Fibroblast of skin of scalp (primary cell): Measurements from ENCODE around the gene GRIN2A.

Experiments
- DNase-seq: peaks from one replicate; pipeline ENCODE4 v3.0.0-alpha.2; 2013

Gene GRIN2A

DNA sequence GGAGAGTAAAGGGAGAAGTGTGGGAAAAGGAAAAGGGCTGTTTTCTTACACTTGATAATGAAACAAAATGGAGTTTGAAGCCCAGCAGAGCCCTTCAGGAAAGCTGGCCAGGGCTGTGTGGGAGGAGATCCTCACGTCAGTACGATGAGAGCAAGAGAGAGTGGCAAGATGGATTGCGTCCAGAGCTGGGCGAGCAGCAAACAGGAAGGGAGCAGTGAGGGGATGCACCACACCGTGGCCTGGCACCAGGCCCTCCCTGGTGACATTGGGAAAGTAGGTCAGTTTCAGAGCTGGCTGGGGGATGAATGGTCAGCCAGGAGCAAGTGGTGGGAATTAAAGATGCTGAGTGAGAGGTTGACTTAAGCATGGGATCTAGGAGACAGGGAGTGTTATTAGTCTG, 273.6 kb downstream of the GRIN2A start:
- no peak for DNase-seq

DNA sequence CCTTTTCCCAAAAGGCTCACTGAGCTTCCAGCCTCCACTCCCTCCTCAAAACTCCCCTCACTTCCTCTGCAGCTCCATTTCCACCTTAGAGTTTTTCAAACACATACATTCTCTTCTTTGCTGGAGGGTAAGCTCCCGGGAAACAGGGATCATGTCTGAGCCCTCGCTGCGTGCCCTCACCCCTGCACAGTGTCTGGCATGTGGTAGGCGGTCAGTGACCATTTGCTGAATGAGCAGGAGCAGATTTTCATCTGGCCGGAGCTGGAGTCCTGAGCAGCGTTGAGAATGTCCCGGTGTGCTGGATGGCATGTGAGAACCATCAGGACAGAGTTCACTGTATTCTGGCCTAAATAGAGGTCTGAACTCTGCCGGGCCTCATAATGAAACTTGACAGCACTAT, 274.5 kb downstream of the GRIN2A start:
- DNase-seq = no peak

DNA sequence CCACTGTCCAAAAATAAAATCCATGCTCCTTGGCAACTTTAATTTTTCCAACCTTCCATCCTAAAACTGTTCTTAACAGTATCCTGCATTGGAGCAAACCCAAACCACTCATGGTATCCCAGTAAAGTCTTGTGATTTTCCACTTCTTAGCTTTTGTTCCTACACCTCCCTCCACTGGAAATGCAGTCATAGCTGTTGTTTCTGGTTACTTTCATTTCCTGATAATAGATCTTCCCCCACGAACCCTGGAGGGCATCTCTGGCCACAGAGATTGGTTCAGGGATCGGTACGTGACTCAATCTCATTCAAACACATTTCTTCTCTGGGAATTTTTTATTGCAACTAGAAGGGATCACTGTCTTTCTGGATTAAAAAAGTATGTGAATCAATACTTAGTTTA, 276.0 kb downstream of the GRIN2A start:
- DNase-seq = no peak

DNA sequence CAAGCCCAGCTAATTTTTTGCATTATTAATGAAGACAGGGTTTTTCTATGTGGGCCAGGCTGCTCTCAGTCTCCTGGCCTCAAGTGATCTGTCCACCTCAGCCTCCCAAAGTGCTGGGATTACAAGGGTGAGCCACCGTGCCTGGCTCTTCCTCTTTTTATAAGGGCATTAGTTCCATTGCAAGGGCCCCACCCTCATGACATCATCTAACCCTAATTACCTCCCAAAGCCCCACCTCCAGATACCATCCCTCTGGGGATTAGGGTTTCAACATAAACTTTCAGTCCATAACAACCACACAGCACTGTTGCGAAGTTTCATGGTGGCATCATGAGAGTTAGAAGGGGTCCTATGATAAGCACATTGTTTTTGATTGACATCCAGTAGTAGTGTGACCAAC, 277.7 kb downstream of the GRIN2A start:
- DNase-seq = no peak

DNA sequence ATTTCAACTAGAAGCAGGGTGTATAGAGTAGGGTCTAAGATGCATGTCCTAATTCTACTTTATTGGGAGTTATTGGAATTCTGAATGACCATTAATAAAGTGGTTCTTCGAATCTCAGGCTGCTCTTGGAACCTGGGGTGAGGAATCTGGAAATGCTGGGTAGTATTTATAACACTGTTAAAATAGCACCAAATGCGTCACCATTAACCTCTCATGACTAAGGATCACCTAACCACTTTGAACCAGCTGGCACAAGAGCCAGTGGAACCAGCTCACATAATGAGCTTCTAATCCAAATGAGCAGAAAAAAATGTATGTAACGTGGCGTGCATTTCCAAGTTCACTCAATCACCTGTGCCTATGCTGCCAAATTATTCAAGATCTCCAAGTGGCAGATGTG, 281.7 kb downstream of the GRIN2A start:
- no peak for DNase-seq

DNA sequence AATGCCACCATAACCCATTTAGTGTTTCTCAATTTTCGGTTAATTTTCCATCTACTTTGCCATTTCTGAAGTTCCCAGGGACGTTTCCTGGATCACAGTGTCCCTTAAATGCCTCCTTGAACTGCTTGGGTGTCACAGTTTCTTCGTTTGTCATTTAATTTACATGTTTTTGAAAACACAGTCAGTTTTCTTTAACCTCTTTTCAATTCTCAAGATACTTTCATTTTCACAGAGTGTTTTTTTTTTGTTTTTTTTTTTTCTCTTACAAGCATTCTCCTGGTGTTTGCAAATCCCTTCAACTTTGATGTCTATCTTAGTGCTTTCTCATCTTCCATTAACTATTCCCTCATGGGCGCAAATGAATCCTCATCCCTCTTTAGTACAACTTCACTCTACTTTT, 283.7 kb downstream of the GRIN2A start:
- no peak for DNase-seq

DNA sequence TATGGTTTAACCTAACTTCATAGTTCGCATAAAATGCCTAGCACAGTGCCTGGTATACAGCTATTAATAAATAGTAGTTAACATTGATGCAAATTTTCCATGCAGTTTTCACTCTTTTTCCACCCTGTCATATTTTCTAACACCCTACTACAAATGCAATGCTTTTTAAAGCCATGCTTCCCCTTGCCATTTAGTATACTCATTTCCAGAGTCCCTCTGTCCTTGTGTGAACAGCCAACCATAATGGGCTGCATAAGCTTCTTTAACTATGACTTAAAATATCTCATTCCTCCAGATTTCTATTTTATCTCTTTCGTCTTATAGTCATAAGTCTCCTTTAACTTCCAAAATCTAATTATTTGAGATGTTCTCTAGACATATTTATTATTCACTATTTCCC, 284.1 kb downstream of the GRIN2A start:
- DNase-seq = no peak

DNA sequence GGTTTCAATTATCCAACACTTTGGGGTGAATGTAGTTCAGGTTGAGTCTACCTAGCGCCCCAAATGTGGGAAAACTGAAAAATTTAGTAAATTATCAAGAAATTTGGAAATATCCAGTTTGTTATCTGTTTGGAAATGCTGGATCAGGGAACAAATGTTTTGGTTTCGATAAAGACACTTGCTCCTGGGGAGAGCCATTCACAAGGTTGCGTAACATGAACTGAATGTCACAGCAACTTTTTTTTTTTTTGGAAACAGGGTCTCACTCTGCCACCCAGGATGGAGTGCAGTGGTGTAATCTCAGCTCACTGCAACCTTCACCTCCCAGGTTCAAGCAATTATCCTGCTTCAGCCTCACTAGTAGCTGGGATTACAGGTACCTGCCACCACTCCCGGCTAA, 286.4 kb downstream of the GRIN2A start:
- no peak for DNase-seq

DNA sequence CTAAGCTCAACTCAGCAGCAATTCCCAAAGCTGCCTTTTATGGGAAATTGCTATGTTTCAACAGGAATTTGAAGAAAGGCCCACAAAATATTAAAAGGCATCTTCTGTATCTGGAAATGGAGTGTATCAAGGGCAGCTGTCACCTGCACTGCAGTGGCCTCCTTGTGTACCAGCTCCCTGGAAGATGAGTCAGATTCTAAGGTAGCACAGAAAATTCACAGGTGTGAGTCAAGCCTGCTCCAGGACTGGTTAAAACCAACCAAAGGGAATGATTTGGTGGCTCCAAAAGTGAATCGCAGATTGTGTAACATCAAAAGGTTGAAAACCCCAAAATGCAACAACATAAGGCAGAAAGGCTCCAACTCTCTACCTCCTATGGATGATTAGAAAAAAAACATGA, 296.4 kb downstream of the GRIN2A start:
- no peak for DNase-seq

DNA sequence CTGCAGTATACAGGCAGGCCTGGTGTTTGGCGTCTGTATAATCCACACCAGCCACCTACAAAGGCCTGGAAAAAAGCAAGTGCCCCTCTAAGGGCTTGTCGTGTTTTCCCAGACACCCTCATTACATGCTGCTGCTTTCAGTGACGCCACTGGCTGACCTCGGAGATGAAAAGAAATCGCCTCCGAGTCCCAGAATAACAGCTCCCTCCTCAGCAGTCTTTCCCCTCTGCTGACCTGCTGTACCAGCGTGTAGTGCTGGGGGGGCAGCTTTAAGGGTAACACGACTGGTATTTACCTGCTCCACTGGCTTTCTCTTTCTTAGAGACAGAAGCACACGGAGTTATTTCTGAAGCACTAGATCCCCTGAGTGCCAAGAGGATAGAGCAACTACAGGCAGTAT, 296.8 kb downstream of the GRIN2A start:
- no peak for DNase-seq

DNA sequence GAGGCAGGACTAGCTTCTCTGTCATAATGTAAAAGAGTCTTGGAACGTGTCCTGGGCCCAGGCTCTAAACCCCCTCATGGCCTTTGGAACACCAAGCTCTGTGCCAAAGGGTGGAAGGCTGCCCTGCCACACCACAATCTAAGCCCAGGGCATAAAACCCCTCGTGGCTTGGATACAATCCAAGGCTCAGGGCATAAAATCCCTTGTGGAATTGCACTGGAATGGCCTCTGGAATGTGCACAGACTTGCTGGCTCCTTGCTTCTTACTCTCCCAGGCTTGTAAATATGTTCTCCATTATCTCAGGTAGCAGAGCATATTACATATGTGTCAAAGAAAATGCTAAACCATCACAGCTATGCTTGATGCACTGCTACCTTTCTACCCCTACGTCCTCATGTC, 306.2 kb downstream of the GRIN2A start:
- peak; percentile 18 for DNase-seq

DNA sequence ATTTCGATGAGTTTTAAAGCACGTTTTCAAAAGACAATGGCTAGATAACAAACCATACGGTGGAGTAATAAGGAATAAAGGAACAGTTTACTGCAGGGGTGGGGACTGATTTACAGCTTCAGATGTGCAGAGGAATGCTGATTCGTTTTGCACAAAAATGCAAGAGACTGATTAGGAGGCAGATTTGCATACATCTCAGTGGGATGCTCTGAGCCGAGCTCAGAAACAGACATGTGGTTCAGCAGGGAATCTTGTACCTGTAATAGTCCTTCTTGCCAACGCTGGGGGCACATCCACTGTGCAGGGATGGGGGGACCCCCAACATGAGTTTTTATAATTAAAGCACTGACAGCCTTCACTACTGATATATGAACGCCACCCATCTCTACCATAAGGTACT, 308.0 kb downstream of the GRIN2A start:
- DNase-seq = no peak

DNA sequence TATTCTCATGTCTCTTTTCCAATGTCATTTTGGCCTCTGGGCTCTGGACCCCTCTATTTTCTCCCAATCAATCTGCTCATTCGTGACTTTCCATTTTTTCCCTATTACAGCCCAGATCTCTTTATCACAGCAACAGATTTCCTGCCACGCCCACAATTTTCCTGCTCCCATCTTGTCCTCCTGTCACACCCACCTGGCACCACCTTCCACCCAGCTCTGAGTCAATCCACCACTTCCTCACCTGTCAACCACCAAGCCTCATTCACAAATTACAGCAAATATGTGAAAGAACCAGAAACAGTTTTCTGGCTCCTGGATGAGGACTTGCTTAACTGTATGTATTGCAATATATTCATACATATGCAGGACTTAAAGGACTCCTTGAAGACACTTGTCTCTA, 311.3 kb downstream of the GRIN2A start:
- no peak for DNase-seq

DNA sequence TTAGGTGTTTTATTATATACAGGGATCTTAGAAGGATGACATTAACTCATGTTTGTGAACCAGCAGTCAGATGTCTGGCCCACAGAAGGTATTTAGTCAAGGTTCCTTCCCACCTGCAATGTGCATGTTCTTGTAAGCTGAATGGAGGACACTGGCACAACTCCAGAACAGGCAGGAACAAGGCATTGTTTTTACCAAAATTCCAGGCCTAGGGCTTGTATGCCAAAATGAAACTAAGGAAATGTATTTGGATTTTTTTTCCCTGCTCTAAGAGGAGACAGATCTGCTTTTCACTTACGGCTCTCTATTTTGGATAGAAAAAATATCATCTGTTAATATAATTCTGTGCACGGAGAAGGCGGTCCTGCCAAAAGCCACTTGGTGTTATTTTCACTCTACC, 312.5 kb downstream of the GRIN2A start:
- DNase-seq = no peak

DNA sequence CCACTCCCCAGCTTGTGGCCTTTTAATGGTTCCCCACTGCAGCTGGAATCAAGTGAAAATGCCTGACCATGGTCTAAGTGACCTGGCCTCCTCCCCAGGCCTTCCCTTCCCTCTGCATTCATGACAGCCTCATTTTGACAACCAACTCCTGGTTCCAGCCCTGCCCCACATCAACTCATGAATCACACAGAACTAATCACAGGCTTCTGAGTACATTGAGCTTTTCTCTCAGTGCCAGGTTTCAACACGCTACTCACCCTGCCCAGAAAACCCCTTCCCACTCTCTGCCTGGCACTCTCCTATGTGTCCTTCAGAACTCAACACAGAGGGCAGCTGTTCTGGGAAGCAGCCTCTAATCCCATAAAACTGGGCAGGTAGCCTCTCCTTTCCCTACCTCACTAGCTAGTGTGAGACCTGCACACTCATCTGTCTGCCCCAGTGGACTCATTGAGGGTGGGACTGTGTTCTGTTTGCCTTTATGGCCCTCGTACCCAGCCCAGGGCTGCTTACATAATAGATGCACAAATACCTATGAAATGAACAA, 313.6 kb downstream of the GRIN2A start:
- no peak for DNase-seq

DNA sequence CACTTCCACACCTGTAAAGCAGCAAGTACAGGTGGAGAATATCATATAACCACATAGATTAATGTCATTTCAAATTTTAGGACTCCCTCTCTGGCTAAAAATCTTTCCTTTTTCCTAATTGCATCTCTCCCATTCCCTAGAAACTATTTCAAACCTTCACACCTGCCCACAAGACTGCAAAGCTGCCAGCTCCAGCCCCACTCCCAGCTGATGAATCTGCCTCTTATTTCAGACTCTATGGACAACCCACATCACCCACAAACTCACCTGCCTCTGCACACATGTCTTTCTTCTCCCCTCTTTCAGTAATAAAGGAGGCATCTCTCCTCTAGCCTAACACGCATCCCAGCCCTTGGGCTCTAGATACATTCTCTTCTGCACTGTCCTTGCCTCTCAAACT, 315.1 kb downstream of the GRIN2A start:
- no peak for DNase-seq

DNA sequence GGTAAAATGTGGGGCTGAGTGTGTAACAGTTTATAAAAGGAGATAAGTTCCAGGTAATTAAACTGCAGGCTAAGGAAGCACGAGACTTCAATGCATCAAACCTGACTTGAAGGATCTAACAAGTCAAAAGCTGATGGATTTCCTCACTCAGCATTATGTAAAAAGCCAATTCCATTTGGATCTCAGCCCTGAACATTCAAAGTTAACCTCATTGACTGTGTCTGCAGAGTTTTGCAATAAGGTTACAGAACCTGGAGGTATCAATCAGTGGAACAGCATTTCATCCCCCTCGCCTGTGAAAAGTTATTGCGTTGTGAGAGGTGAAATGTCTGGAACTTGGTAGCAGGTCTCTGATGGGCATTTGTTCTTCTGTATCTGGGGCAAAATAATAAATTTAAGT, 317.8 kb downstream of the GRIN2A start:
- DNase-seq = no peak

DNA sequence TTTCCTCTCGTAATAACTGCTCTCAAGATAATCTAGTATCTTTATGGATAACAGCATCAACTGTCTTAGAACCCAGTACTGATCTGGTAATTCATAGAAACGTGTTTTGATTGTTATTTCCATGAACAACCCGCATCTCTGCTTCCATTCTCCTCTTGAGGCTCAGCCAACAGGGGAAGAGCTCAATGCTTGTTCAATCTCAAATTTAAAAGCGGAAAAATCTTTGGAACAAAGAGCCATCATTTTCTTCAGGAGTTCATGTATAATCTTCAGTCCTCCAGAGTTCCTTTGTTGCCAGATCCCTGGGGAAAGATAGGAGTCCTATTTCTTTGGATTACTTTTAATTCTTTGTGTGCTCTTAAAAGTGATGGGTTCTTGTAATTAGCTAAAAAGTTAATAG, 319.9 kb downstream of the GRIN2A start:
- no peak for DNase-seq

DNA sequence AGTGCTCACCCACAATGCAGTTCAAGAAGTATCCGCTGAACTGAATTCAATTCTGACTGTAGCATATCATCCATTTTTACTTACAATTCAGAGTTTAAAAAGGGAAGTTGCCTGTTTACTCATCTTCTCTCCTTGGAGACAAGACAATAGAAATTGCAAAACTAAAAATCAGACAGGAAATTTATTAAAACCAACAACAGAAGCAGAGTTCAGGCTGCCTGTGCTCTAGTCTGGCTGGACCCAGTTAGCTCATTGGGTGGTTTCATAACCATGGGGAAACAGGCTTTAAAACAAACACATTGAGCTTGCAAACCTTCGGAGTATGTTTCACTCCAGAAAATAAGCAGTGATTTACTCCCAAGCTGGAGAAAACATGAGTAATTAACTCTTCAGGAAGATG, 321.4 kb downstream of the GRIN2A start:
- DNase-seq = no peak

DNA sequence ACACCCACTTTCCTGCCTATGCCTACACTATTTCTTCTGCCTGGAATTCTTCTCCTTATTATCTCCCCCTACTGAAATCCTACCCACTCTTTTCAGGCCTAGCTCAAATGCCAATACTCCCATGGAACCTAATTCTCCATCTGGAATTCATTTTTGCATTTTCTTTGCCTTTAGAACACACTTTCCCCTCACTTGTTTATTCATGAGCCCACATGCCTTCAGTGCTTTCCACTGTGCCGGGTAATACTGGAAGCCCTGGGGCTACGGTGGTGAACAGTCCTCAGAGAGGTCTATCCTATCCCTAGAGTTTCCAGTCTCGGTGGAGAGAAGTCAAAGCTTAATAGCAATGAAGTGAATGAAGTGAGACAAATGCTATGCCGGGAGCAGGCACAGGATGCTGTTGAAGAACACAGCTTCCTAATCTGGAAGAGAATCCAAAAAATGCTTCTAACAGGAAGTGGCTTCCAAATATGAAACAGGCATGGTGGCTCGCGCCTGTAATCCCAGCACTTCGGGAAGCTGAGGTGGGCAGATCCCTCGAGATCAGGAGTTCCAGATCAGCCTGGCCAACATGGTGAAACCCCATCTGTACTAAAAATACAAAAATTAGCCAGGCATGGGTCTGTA, 322.4 kb downstream of the GRIN2A start:
- DNase-seq = peak; percentile 77

DNA sequence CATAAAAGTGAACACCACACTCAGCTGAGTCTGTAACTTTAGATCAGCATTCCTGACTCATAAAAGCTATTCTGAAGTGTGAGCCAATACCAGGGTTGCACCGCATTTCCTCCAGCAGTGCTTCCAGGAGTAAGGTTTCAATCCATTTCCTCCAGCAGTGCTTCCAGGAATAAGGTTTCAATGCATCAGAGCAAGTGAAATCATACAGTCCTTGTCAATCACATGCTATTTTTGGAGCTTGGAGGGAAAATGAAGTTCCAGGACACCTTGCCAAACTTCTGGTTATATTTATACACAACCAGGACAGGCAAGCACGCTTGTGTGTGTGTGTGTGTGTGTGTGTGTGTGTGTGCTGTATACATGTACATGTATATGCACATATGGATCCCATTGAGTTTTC, 327.6 kb downstream of the GRIN2A start:
- peak; percentile 68 for DNase-seq

DNA sequence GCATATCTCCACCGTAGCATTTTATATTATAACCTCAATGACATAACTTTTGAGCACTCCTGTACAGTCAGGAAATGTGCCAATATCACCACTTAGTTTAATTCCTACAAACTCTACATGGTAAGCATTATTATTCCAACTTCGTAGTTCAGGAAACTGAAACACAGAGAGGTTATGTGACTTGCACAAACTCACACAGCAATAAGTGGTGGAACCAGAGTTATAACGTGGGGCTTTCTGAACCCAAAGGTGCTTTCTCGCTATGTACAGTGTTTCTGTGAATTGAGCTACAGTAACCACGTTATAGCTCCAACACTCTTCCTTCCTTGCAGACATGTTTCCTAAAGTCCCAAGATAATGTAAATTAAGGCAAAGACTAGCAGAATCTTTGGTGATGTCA, 330.2 kb downstream of the GRIN2A start:
- no peak for DNase-seq

DNA sequence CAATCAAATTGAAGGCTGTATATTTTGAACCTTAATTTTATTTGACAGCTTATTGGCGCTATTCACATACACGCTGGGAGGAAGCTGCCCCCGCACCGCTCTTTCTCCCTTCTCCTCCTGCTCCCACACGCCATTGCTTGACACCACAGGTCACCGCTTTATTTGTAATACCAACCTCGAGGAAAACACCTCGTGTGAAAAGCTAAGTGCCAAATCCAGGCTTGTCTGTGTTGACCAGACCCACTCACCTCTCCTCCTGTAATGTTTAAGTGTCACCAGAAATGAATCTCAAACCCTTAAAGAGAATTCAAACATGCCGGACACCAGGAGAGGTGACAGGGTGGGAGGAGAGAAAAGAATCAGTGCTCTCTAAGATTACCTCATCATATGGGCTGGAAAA, 331.4 kb downstream of the GRIN2A start:
- DNase-seq = no peak

DNA sequence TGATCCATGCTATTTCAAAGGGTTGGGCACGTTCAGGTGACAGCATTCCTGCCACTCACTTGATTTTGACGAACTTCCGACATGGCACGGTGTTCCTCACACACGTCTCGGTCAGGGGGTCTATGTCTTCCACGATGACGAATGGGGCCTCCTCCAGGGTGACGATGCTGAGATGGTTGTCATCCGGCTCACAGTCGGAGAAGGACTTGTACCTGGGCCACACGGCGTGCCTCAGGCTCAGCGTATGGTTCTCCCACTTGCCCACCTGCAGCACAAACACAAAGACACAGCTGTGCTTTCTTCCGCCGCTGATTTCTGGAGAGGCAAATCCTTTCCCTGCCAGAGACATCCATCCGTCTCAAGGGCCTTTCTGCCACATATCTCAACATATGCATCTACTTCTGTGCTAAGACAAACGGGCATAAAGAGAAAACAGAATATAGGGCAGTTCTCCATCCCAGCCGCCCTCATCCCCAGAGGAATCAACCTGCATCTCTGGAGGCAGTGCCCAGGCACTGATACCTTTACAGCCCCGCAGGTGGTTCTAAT, 332.5 kb downstream of the GRIN2A start:
- DNase-seq = no peak

DNA sequence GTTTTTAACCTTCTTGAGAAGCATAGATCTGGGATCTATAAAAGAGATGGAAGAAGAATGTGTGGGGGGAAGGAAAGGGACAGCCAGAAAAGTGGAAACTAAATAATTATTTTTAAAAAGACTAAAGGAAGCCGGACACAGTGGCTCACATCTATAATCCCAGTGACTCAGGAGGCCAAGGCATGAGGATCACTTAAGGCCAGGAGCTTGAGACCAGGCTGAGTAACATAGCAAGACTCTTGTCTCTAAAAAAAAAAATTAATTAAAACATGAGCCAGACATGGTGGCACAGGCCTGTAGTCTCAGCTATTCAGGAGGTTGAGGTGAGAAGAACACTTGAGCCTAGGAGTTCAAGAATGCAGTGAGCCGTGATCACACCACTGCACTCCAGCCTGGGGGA, 335.1 kb downstream of the GRIN2A start:
- peak; percentile 22 for DNase-seq
